Measurements from ENCODE around the gene NR3C1. TPM values are rescaled to one million over a fixed set of nuclear protein-coding genes. Genes with fewer than 3 reads are reported as not detected.

The NR3C1 gene
- total RNA-seq, 8 experiments from 2014 or later, result 5.4 to 65.9 (median 20.8) TPM

GRCh38 chr5:143413958-143414669 is 10.6 kb upstream of the NR3C1 start:
- H3K4me1 ChIP-seq (replicated peaks in 1 of 2), result peaks cover 0 to 2% of the 10 kb centered on the region in 2 donors
- H3K27ac ChIP-seq, result no peak overlapping the region
- in situ Hi-C loops (cut with MboI; ENCODE audit: low pct_unique_long_range_greater_than_20kb in 2 of 9, low sequenced_read_pairs in 9 of 9, unreplicated experiment in 9 of 9), result loop anchor here in 1 of 9 experiments (25.0 kb wide), 1 partner anchor 723 kb away; no protein-coding TSS in a partner anchor
- 60 to 100% (median 85%) methylated on average over 1 to 4 of the region's 4 CpGs for WGBS, 10 experiments
- no peak overlapping the region for H3K4me3 ChIP-seq
- ATAC-seq (replicated peaks in 6 of 8), result no peak

- H3K4me1 ChIP-seq (replicated peaks in 1 of 2), result peaks cover 0 to under 1% of the 10 kb centered on the region in 2 donors
- no peak overlapping the region for H3K4me3 ChIP-seq
- in situ Hi-C loops (cut with MboI; ENCODE audit: low pct_unique_long_range_greater_than_20kb in 2 of 9, low sequenced_read_pairs in 9 of 9, unreplicated experiment in 9 of 9), result loop anchor here in 1 of 9 experiments (25.0 kb wide), 1 partner anchor 724 kb away; no protein-coding TSS in a partner anchor
- ATAC-seq (replicated peaks in 6 of 8), result no peak
- 59 to 100% (median 86%) methylated on average over 1 to 2 of the region's 2 CpGs; no CpG with 5 or more reads in 1 of the 10 experiments for WGBS, 10 experiments
- no peak overlapping the region for H3K27ac ChIP-seq
Measured at GRCh38 chr5:143412661-143413342, 9.3 kb upstream of the NR3C1 start.

DNA sequence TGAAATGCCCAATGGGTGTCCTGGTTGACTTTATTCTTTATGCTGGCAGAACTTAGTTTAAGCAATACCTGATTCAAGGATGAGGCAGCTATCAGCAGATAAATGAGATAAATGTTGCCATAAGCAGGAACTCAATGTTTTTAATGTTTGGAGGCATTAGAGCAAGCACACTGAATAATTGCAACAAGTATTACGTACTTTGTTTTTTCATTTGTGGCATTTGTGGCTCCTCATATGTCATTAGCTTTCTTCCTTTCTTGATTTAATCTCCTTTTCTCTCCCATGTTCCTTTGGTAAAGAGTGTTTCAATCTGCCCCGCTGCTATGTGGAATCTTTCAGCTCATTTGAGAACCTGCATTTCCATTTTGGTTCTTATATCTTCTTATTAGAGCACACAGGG is 6.4 kb upstream of the NR3C1 start:
- no peak overlapping the region for H3K27ac ChIP-seq
- whole genome bisulfite sequencing, 10 experiments, result 58 to 96% (median 88%) methylated on average over 2 of the region's 2 CpGs; no CpG with 5 or more reads in 1 of the 10 experiments
- ATAC-seq (replicated peaks in 6 of 8), result no peak
- peaks cover 3% of the 10 kb centered on the region in 2 donors for H3K4me1 ChIP-seq (replicated peaks in 1 of 2)
- in situ Hi-C loops (cut with MboI; ENCODE audit: low pct_unique_long_range_greater_than_20kb in 2 of 9, low sequenced_read_pairs in 9 of 9, unreplicated experiment in 9 of 9), result loop anchor here in 1 of 9 experiments (25.0 kb wide), 1 partner anchor 727 kb away; no protein-coding TSS in a partner anchor
- H3K4me3 ChIP-seq, result no peak overlapping the region

DNA sequence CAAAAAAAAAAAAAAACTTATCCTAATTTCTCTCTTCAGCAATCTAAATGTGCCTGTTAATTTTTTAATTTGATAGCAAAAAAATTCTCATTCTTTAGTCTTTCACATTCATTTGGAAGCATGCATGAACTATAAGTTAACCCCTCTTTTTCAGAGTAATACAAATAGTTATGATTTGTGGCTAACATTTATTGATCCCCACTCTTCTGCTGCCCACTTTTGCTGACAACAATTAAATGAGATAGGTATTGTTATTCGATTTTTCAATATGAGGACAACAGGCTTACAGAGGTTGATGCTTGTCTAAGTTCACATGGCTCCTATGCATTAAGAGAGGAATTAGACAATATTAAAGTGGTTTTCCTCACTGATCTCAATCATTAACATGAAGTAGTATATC is 2.9 kb upstream of the NR3C1 start:
- H3K4me3 ChIP-seq, result no peak overlapping the region
- peaks cover 3% of the 10 kb centered on the region in 2 donors for H3K4me1 ChIP-seq (replicated peaks in 1 of 2)
- ATAC-seq (replicated peaks in 6 of 8), result no peak
- in situ Hi-C loops (cut with MboI; ENCODE audit: low pct_unique_long_range_greater_than_20kb in 2 of 9, low sequenced_read_pairs in 9 of 9, unreplicated experiment in 9 of 9), result loop anchor here in 1 of 9 experiments (25.0 kb wide), 1 partner anchor 731 kb away; no protein-coding TSS in a partner anchor
- 90 to 100% (median 100%) methylated on average over 1 of the region's 1 CpG for WGBS, 10 experiments
- no peak overlapping the region for H3K27ac ChIP-seq

DNA sequence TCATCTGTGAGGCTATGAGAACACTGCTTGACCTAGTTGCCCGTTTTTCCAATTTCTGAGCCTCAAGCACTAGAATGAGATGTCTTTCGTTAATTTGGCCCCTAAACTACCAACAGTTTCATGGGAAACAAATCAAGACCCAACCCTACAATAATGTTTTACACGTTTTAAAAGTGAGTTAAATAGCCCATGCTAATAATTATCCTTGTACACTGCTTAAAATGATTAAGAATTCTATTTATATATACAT is 2.3 kb upstream of the NR3C1 start:
- ATAC-seq (replicated peaks in 6 of 8), result no peak
- Histone ChIP-seq H3K4me3 (peak overlapping the region; percentile 54 to 64 (median 61)), H3K4me1 (replicated peaks in 1 of 2) (peaks cover 3 to 5% of the 10 kb centered on the region in 2 donors), H3K27ac (peak overlapping the region; percentile 98 to 99)
- in situ Hi-C loops (cut with MboI; ENCODE audit: low pct_unique_long_range_greater_than_20kb in 2 of 9, low sequenced_read_pairs in 9 of 9, unreplicated experiment in 9 of 9), result loop anchor here in 1 of 9 experiments (25.0 kb wide), 1 partner anchor 732 kb away; no protein-coding TSS in a partner anchor
- WGBS, 10 experiments, result 0 to 95% (median 75%) methylated on average over 1 to 3 of the region's 3 CpGs; no CpG with 5 or more reads in 2 of the 10 experiments

DNA sequence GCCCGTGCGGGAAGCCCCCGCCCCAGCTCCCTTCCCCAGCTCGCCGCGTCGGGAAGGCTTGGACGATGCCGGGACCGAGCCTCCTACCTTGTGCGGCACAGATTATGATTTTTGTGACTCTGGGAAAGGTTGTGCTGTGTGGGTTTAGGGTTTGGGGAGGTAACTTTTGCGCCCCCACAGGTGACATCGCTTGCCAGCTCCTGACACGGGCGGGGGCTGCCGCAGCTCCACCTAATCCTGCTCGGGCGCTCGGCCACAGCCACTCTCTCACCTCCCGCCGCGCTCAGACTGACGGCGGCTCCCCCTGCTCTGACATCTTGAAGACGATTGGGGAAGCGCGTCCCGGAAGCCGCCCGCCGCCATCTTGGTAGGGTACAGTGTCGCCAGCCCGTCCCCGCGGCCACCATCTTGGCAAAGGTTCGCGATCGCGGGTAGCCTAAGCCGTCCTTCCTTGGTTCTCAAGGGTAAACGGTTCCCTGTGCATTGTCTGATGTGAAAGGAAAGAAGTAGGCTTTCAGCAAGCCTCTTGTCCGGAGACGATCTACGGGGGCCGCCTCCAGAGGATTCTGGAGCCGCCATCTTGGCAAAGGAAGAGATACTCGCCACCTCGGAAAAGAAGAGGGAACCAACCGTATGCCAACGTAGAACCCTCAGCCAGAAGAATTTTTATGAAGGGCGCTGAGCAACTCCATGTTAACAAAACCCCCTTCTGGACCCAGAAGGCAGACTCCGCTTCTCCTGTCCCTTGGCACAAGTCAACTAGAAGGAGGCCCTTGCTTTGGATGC is 1.8 kb upstream of the NR3C1 start:
- 0 to 26% (median 6%) methylated on average over 1 to 12 of the region's 52 CpGs; no CpG with 5 or more reads in 2 of the 10 experiments for WGBS, 10 experiments
- ATAC-seq (replicated peaks in 6 of 8), result peak; percentile 18 to 42 (median 29)
- Histone ChIP-seq H3K27ac (peak overlapping the region; percentile 98 to 99), H3K4me1 (replicated peaks in 1 of 2) (peaks cover 5 to 7% of the 10 kb centered on the region in 2 donors), H3K4me3 (peak overlapping the region; percentile 54 to 64 (median 61))
- in situ Hi-C loops (cut with MboI; ENCODE audit: low pct_unique_long_range_greater_than_20kb in 2 of 9, low sequenced_read_pairs in 9 of 9, unreplicated experiment in 9 of 9), result loop anchor here in 1 of 9 experiments (25.0 kb wide), 1 partner anchor 732 kb away; no protein-coding TSS in a partner anchor

DNA sequence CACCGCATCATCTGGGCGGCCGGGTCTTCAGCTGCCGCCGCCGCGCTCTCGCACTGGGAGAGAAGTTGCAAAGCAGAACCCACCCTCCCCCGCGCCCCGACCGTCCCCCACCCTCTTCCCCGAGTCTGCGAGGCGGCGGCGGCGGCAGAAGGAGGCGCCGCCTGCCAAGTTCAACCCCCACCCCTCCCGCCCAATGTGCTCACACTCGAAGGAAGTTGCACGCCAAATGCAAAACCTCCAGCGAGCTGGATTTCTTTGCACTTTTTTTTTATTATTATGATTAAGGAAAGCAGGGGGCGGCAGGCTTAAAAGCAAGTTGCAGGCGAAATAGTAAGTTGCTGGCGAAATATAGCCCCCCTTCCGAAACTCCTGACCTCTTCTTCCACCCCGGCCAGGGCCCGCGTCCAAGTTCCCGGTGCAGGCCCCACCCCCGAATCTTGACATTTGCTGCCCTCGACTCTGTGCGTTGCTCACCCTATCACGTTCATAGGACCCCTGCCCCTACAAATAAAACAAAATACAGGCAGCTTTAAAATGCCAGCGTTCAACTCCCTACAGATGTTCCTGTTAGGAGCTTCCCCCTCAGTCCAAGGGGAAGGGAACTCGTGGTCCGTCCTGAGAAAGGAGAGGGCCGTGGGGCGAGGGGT is 1.1 kb upstream of the NR3C1 start:
- Histone ChIP-seq H3K4me1 (replicated peaks in 1 of 2) (peaks cover 5 to 12% of the 10 kb centered on the region in 2 donors), H3K27ac (peak overlapping the region; percentile 98 to 99), H3K4me3 (peak overlapping the region; percentile 54 to 64 (median 61))
- 0 to 7% (median 0%) methylated on average over 1 to 9 of the region's 41 CpGs; no CpG with 5 or more reads in 5 of the 10 experiments for WGBS, 10 experiments
- ATAC-seq (replicated peaks in 6 of 8), result peak; percentile 8 to 57 (median 40)
- in situ Hi-C loops (cut with MboI; ENCODE audit: low pct_unique_long_range_greater_than_20kb in 2 of 9, low sequenced_read_pairs in 9 of 9, unreplicated experiment in 9 of 9), result loop anchor here in 1 of 9 experiments (25.0 kb wide), 1 partner anchor 733 kb away; no protein-coding TSS in a partner anchor

DNA sequence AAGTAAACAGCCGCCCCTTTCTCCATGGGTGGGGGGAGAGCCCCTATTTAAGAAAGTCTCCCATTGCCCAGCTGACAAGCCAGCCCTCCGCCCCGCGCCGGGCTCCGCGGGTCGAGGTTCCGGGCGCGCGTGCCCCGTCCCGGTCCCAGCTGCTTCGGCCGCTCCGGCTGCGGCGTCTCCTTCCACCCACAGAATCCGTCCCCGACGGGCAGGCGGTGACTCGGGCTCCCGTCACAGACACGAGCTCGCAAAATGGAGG is 223 bp downstream of the NR3C1 start:
- Histone ChIP-seq H3K27ac (peak overlapping the region in 1 of 2 donors; percentile 99), H3K4me1 (replicated peaks in 1 of 2) (peaks cover 10 to 12% of the 10 kb centered on the region in 2 donors), H3K4me3 (peak overlapping the region; percentile 54 to 64 (median 61))
- peak in 6 of 8 experiments; percentile 13 to 30 (median 22) for ATAC-seq (replicated peaks in 6 of 8)
- 0% methylated on average over 2 of the region's 27 CpGs; no CpG with 5 or more reads in 9 of the 10 experiments for WGBS, 10 experiments
- in situ Hi-C loops (cut with MboI; ENCODE audit: low pct_unique_long_range_greater_than_20kb in 2 of 9, low sequenced_read_pairs in 9 of 9, unreplicated experiment in 9 of 9), result loop anchor here in 1 of 9 experiments (25.0 kb wide), 1 partner anchor 734 kb away; no protein-coding TSS in a partner anchor

- peak in 5 of 8 experiments; percentile 0 to 1 (median 1) for ATAC-seq (replicated peaks in 6 of 8)
- WGBS, 10 experiments, result 0 to 6% (median 0%) methylated on average over 3 to 19 of the region's 80 CpGs; no CpG with 5 or more reads in 6 of the 10 experiments
- Histone ChIP-seq H3K4me1 (replicated peaks in 1 of 2) (peaks cover 10 to 12% of the 10 kb centered on the region in 2 donors), H3K27ac (peak overlapping the region in 1 of 2 donors; percentile 99), H3K4me3 (peak overlapping the region; percentile 54 to 64 (median 61))
- in situ Hi-C loops (cut with MboI; ENCODE audit: low pct_unique_long_range_greater_than_20kb in 2 of 9, low sequenced_read_pairs in 9 of 9, unreplicated experiment in 9 of 9), result loop anchor here in 1 of 9 experiments (25.0 kb wide), 1 partner anchor 735 kb away; no protein-coding TSS in a partner anchor
Measured at GRCh38 chr5:143402553-143403333, 743 bp downstream of the NR3C1 start.

DNA sequence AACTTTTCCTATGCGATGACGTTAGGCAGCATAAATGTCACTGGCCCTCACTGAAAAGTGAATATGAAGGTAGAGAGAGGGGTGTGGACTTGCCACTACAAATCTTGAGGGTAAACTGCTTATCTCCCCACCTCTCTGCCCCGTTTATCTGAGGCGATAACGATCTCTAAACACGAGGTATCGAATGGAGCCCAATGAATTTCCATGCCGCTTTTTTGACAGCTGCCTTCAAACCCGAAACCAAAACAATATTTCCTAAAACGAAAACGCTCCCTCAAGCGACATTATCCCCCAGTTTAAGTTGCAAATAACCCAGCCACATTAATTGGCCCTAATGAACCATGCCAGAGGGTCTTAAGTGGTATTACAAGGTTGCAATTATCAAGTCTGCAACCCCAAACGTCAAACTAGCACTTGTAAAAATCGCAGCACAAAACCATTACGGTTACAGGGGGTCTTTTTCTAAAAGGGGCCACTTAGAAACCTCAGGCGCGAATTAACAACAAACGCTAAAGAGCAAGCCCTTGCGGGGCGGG is 1.4 kb downstream of the NR3C1 start:
- WGBS, 10 experiments, result 0 to 9% (median 0%) methylated on average over 1 to 14 of the region's 20 CpGs; no CpG with 5 or more reads in 1 of the 10 experiments
- H3K27ac ChIP-seq, result no peak overlapping the region
- in situ Hi-C loops (cut with MboI; ENCODE audit: low pct_unique_long_range_greater_than_20kb in 2 of 9, low sequenced_read_pairs in 9 of 9, unreplicated experiment in 9 of 9), result loop anchor here in 1 of 9 experiments (25.0 kb wide), 1 partner anchor 735 kb away; no protein-coding TSS in a partner anchor
- peak overlapping the region; percentile 54 to 64 (median 61) for H3K4me3 ChIP-seq
- ATAC-seq (replicated peaks in 6 of 8), result no peak
- H3K4me1 ChIP-seq (replicated peaks in 1 of 2), result peaks cover 10 to 14% of the 10 kb centered on the region in 2 donors

Data from motor neuron (in vitro differentiated cells).